Liver (tissue), 9 donors: ENCODE data around the gene ANAPC16. TPM values are rescaled to one million over a fixed set of nuclear protein-coding genes. Genes with fewer than 3 reads are reported as not detected.

Experiments used
- DNase-seq: peaks from one replicate; pipeline ENCODE4 v3.0.0-alpha.2; 2017; ENCODE audit warnings: low spot score
- H3K27ac ChIP-seq, 2 donors: one replicate each; pipeline ENCODE4 v1.7.0; 2013; ENCODE audit warnings: inconsistent platforms in 2 of 2, low read length in 2 of 2, control low read depth in 1 of 2, low read depth in 1 of 2, mild to moderate bottlenecking in 1 of 2
- H3K27me3 ChIP-seq, 4 donors: one replicate each; pipeline versions ENCODE4 v1.6.1 to v1.7.0; 2013; ENCODE audit warnings: low read length in 3 of 4, inconsistent platforms in 1 of 4, mild to moderate bottlenecking in 1 of 4, moderate library complexity in 1 of 4; ENCODE audit not compliant: control insufficient read depth in 4 of 4, insufficient read depth in 4 of 4
- H3K36me3 ChIP-seq, 4 donors: one replicate each; pipeline versions ENCODE4 v1.6.1 to v1.7.0; 2013; ENCODE audit warnings: low read length in 3 of 4, mild to moderate bottlenecking in 3 of 4, low read depth in 1 of 4, moderate library complexity in 1 of 4; ENCODE audit not compliant: control insufficient read depth in 4 of 4, insufficient read depth in 3 of 4
- H3K4me1 ChIP-seq, 4 donors: one replicate each; pipeline versions ENCODE4 v1.6.1 to v1.7.0; 2013; ENCODE audit warnings: low read length in 3 of 4, mild to moderate bottlenecking in 3 of 4, moderate library complexity in 1 of 4; ENCODE audit not compliant: control insufficient read depth in 4 of 4, insufficient read depth in 4 of 4
- H3K4me3 ChIP-seq, 3 donors: one replicate each; pipeline versions ENCODE4 v1.6.1 to v1.7.0; 2013; ENCODE audit warnings: low read length in 3 of 3, control low read depth in 1 of 3, low read depth in 1 of 3, mild to moderate bottlenecking in 1 of 3
- H3K9ac ChIP-seq, 2 donors: one replicate each; pipeline ENCODE4 v1.7.0; 2013; ENCODE audit warnings: low read length in 2 of 2, mild to moderate bottlenecking in 2 of 2, moderate library complexity in 2 of 2, control low read depth in 1 of 2, low read depth in 1 of 2
- H3K9me3 ChIP-seq, 4 donors: one replicate each; pipeline versions ENCODE4 v1.6.1 to v1.7.0; 2013; ENCODE audit warnings: low read length in 3 of 4; ENCODE audit not compliant: control insufficient read depth in 4 of 4
- EGR1 ChIP-seq, 2 donors: IDR thresholded peaks; 2 replicates each; pipeline ENCODE4 v1.6.1; 2016 to 2018; ENCODE audit warnings: antibody characterized with exemption in 2 of 2, low read depth in 2 of 2
- FOXA1 ChIP-seq: IDR thresholded peaks from 2 replicates; pipeline ENCODE4 v1.6.1; 2016; ENCODE audit warnings: antibody characterized with exemption
- FOXA2 ChIP-seq: IDR thresholded peaks from 2 replicates; pipeline ENCODE4 v1.6.1; 2016; ENCODE audit warnings: antibody characterized with exemption
- GABPA ChIP-seq, 2 donors: IDR thresholded peaks in 1 of 2; conservative IDR thresholded peaks in 1 of 2; 2 replicates each; pipeline ENCODE4 v1.6.1; 2016; ENCODE audit warnings: antibody characterized with exemption in 2 of 2, mild to moderate bottlenecking in 1 of 2, moderate library complexity in 1 of 2
- HNF4A ChIP-seq, 2 donors: conservative IDR thresholded peaks; 2 replicates each; pipeline ENCODE4 v1.6.1; 2016; ENCODE audit warnings: antibody characterized with exemption in 2 of 2, mild to moderate bottlenecking in 2 of 2
- HNF4G ChIP-seq: IDR thresholded peaks from 2 replicates; pipeline ENCODE4 v1.6.1; 2016; ENCODE audit warnings: antibody characterized with exemption
- JUND ChIP-seq, 2 donors: IDR thresholded peaks; 2 replicates each; pipeline ENCODE4 v1.6.1; 2016; ENCODE audit warnings: antibody characterized with exemption in 2 of 2
- NR2F2 ChIP-seq: IDR thresholded peaks from 2 replicates; pipeline ENCODE4 v1.6.1; 2016; ENCODE audit warnings: antibody characterized with exemption
- RAD21 ChIP-seq, 2 donors: IDR thresholded peaks; 2 replicates each; pipeline ENCODE4 v1.6.1; 2016; ENCODE audit warnings: antibody characterized with exemption in 2 of 2, mild to moderate bottlenecking in 2 of 2
- RXRA ChIP-seq, 2 donors: IDR thresholded peaks; 2 replicates each; pipeline ENCODE4 v1.6.1; 2017 to 2018; ENCODE audit warnings: antibody characterized with exemption in 2 of 2, mild to moderate bottlenecking in 1 of 2
- SP1 ChIP-seq: IDR thresholded peaks from 2 replicates; pipeline ENCODE4 v1.6.1; 2018; ENCODE audit warnings: antibody characterized with exemption, mild to moderate bottlenecking
- TAF1 ChIP-seq: conservative IDR thresholded peaks from 2 replicates; pipeline ENCODE4 v1.6.1; 2016; ENCODE audit warnings: antibody characterized with exemption, mild to moderate bottlenecking
- YY1 ChIP-seq: IDR thresholded peaks from 2 replicates; pipeline ENCODE4 v1.6.1; 2016; ENCODE audit warnings: antibody characterized with exemption, mild to moderate bottlenecking
- WGBS: extraction: QIAGEN DNeasy Blood & Tissue Kit; methylation state at CpG from one replicate; pipeline ENCODE4 v1.1.7; 2013; 5-methylcytosine and 5-hydroxymethylcytosine counted together
- polyA plus RNA-seq, 2 donors: library from polyadenylated mRNA; stranded (reverse) in 1 of 2; unstranded in 1 of 2; fragments of 200-250 nt in 1 of 2; fragments of >200 nt in 1 of 2; fragmentation: Nextera tagmentation in 1 of 2; extraction: Ambion mirVana in 1 of 2; gene quantifications; one replicate each; pipeline versions ENCODE4 v1.2.1 to v1.2.3, GENCODE V29; 2013 to 2015
- total RNA-seq, 2 donors: library from RNA; depleted of rRNA; stranded (reverse); fragments of >200 nt; gene quantifications; one replicate each; pipeline ENCODE4 v1.2.3, GENCODE V29; 2014
- TF ChIP-seq, protein P1 (sequence below): fragments of 150-350 bp; IDR thresholded peaks from 2 replicates; pipeline ENCODE4 v1.5.1; 2017; ENCODE audit warnings: improper control_type of control experiment, low read depth, low read length; ENCODE audit not compliant: missing input control
- TF ChIP-seq, protein P2 (sequence below): IDR thresholded peaks from 2 replicates; pipeline ENCODE4 v1.6.1; 2016; ENCODE audit warnings: antibody characterized with exemption, mild to moderate bottlenecking
- TF ChIP-seq, protein P3 (sequence below): IDR thresholded peaks from 2 replicates; pipeline ENCODE4 v1.6.1; 2016; ENCODE audit warnings: antibody characterized with exemption
- TF ChIP-seq, protein P4 (sequence below): IDR thresholded peaks from 2 replicates; pipeline ENCODE4 v1.6.1; 2016; ENCODE audit warnings: antibody characterized with exemption
- TF ChIP-seq, protein P5 (sequence below): IDR thresholded peaks from 2 replicates; pipeline ENCODE4 v1.6.1; 2016; ENCODE audit warnings: antibody characterized with exemption
- donor health status: healthy.
- donor health status: healthy.
- donor health status: healthy.
- donor health status: healthy.
- donor health status: healthy.

The ANAPC16 gene
- total and polyA plus RNA-seq, 4 donors: 36.8 to 96.3 (median 55.6) TPM

DNA sequence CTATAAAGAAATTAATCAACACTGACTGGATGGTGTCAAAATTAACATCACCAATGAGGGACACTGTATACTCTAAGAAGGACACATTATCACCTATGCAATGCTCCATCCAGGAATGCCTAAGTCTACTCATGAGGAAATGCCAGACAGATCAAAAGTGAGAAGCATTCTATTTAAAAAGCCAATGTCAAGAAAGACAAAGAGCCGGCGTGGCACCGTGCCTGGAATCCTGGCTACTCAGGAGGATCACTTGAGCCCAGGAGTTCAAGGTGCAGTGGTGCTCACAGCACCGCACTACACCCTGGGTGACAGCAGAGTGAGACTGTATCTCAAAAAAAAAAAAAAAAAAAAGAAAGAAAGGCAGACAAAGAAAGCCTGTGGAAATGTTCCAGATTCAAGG lies 45.5 kb upstream of the ANAPC16 start:
- no peak for TF ChIP-seq FOXA1
- no peak for TF ChIP-seq NR2F2
- TF ChIP-seq RXRA (IDR thresholded peaks at IDR 0.05): no peak
- no peak for TF ChIP-seq GABPA (IDR thresholded peaks at IDR 0.05 in 1 of 2, conservative IDR thresholded peaks at IDR 0.05 in 1 of 2)
- TF ChIP-seq TAF1: no peak
- TF ChIP-seq, protein P1, sequence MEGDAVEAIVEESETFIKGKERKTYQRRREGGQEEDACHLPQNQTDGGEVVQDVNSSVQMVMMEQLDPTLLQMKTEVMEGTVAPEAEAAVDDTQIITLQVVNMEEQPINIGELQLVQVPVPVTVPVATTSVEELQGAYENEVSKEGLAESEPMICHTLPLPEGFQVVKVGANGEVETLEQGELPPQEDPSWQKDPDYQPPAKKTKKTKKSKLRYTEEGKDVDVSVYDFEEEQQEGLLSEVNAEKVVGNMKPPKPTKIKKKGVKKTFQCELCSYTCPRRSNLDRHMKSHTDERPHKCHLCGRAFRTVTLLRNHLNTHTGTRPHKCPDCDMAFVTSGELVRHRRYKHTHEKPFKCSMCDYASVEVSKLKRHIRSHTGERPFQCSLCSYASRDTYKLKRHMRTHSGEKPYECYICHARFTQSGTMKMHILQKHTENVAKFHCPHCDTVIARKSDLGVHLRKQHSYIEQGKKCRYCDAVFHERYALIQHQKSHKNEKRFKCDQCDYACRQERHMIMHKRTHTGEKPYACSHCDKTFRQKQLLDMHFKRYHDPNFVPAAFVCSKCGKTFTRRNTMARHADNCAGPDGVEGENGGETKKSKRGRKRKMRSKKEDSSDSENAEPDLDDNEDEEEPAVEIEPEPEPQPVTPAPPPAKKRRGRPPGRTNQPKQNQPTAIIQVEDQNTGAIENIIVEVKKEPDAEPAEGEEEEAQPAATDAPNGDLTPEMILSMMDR: no peak
- Histone ChIP-seq H3K9ac (no peak overlapping the region), H3K36me3 (no peaks in the 10 kb centered on the region), H3K4me3 (no peak overlapping the region), H3K27ac (no peak overlapping the region), H3K27me3 (no peaks in the 10 kb centered on the region), H3K4me1 (peaks cover 0 to 3% (median 0%) of the 10 kb centered on the region in 4 donors), H3K9me3 (no peaks in the 10 kb centered on the region)
- DNase-seq: no peak
- 79% methylated on average over 4 of the region's 4 CpGs for WGBS

DNA sequence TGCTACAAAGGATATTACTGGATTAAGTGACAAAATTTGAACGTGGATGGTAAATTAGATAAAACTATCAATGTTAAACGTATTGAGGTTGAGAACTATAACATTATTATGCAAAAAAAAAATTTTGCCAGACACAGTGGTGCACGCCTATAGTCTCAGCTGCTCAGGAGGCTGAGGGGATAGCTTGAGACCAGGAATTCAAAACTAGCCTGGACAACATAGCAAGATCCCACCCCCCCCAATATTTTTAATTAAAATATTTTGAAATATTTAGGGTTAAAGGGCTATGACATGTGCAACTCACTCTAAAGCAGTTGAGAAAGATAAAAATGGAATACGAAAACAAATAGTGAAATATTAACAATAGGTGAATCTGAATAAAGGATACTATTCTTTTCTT lies 45.1 kb upstream of the ANAPC16 start:
- no peak overlapping the region for H3K9ac ChIP-seq
- H3K27me3 ChIP-seq: no peaks in the 10 kb centered on the region
- no peak for DNase-seq
- H3K36me3 ChIP-seq: no peaks in the 10 kb centered on the region
- H3K9me3 ChIP-seq: no peaks in the 10 kb centered on the region
- TF ChIP-seq, protein P2, sequence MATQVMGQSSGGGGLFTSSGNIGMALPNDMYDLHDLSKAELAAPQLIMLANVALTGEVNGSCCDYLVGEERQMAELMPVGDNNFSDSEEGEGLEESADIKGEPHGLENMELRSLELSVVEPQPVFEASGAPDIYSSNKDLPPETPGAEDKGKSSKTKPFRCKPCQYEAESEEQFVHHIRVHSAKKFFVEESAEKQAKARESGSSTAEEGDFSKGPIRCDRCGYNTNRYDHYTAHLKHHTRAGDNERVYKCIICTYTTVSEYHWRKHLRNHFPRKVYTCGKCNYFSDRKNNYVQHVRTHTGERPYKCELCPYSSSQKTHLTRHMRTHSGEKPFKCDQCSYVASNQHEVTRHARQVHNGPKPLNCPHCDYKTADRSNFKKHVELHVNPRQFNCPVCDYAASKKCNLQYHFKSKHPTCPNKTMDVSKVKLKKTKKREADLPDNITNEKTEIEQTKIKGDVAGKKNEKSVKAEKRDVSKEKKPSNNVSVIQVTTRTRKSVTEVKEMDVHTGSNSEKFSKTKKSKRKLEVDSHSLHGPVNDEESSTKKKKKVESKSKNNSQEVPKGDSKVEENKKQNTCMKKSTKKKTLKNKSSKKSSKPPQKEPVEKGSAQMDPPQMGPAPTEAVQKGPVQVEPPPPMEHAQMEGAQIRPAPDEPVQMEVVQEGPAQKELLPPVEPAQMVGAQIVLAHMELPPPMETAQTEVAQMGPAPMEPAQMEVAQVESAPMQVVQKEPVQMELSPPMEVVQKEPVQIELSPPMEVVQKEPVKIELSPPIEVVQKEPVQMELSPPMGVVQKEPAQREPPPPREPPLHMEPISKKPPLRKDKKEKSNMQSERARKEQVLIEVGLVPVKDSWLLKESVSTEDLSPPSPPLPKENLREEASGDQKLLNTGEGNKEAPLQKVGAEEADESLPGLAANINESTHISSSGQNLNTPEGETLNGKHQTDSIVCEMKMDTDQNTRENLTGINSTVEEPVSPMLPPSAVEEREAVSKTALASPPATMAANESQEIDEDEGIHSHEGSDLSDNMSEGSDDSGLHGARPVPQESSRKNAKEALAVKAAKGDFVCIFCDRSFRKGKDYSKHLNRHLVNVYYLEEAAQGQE: no peak
- TF ChIP-seq, protein P3, sequence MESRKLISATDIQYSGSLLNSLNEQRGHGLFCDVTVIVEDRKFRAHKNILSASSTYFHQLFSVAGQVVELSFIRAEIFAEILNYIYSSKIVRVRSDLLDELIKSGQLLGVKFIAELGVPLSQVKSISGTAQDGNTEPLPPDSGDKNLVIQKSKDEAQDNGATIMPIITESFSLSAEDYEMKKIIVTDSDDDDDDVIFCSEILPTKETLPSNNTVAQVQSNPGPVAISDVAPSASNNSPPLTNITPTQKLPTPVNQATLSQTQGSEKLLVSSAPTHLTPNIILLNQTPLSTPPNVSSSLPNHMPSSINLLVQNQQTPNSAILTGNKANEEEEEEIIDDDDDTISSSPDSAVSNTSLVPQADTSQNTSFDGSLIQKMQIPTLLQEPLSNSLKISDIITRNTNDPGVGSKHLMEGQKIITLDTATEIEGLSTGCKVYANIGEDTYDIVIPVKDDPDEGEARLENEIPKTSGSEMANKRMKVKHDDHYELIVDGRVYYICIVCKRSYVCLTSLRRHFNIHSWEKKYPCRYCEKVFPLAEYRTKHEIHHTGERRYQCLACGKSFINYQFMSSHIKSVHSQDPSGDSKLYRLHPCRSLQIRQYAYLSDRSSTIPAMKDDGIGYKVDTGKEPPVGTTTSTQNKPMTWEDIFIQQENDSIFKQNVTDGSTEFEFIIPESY: no peak
- TF ChIP-seq RAD21 (IDR thresholded peaks at IDR 0.05) (no peak), TAF1 (no peak), EGR1 (IDR thresholded peaks at IDR 0.05; ENCODE audit: low read depth in 2 of 2) (no peak), GABPA (IDR thresholded peaks at IDR 0.05 in 1 of 2, conservative IDR thresholded peaks at IDR 0.05 in 1 of 2) (no peak), JUND (IDR thresholded peaks at IDR 0.05) (no peak), FOXA2 (no peak), SP1 (no peak), RXRA (IDR thresholded peaks at IDR 0.05) (no peak), HNF4A (conservative IDR thresholded peaks at IDR 0.05) (no peak), HNF4G (no peak), NR2F2 (no peak), YY1 (no peak)
- TF ChIP-seq, protein P1: no peak
- TF ChIP-seq, protein P4, sequence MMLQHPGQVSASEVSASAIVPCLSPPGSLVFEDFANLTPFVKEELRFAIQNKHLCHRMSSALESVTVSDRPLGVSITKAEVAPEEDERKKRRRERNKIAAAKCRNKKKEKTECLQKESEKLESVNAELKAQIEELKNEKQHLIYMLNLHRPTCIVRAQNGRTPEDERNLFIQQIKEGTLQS: no peak
- TF ChIP-seq, protein P5, sequence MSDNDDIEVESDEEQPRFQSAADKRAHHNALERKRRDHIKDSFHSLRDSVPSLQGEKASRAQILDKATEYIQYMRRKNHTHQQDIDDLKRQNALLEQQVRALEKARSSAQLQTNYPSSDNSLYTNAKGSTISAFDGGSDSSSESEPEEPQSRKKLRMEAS: no peak
- H3K4me1 ChIP-seq: peaks cover 0 to 3% (median 0%) of the 10 kb centered on the region in 4 donors
- 94% methylated on average over 4 of the region's 4 CpGs for WGBS
- no peak overlapping the region for H3K4me3 ChIP-seq
- H3K27ac ChIP-seq: no peak overlapping the region
